CD14-positive monocyte (primary cell): Measurements from ENCODE around the gene UBE2O. TPM values are rescaled to one million over a fixed set of nuclear protein-coding genes. Genes with fewer than 3 reads are reported as not detected.

Experiments used
- DNase-seq, 3 donors: peaks; one replicate each; pipeline ENCODE4 v3.0.0-alpha.2; 2011 to 2022
- H2AFZ ChIP-seq: 2 replicates; pipeline ENCODE4 v1.6.0; 2012; ENCODE audit warnings: mild to moderate bottlenecking, low read depth, low read length, inconsistent platforms; ENCODE audit not compliant: insufficient read depth, poor library complexity, severe bottlenecking
- H3K27ac ChIP-seq, 2 donors: 1 replicate in 1 of 2; 2 replicates in 1 of 2; pipeline ENCODE4 v1.5.1; 2012 to 2013; ENCODE audit warnings: low read length in 2 of 2, control low read depth in 1 of 2, inconsistent platforms in 1 of 2, low read depth in 1 of 2, mild to moderate bottlenecking in 1 of 2
- H3K27me3 ChIP-seq, 2 donors: one replicate each; pipeline versions ENCODE4 v1.6.0 to v1.6.1; 2011 to 2013; ENCODE audit warnings: low read length in 2 of 2; ENCODE audit not compliant: control insufficient read depth in 2 of 2, insufficient read depth in 2 of 2
- H3K36me3 ChIP-seq, 2 donors: replicated peaks in 1 of 2; 1 replicate in 1 of 2; 2 replicates in 1 of 2; pipeline versions ENCODE4 v1.5.1 to v1.6.1; 2012 to 2013; ENCODE audit warnings: low read length in 2 of 2, control low read depth in 1 of 2, inconsistent platforms in 1 of 2, mild to moderate bottlenecking in 1 of 2; ENCODE audit not compliant: insufficient read depth in 2 of 2, control insufficient read depth in 1 of 2
- H3K4me1 ChIP-seq, 2 donors: 1 replicate in 1 of 2; 2 replicates in 1 of 2; pipeline versions ENCODE4 v1.5.1 to v1.6.1; 2012 to 2013; ENCODE audit warnings: low read length in 2 of 2, control low read depth in 1 of 2, inconsistent platforms in 1 of 2, mild to moderate bottlenecking in 1 of 2, moderate library complexity in 1 of 2; ENCODE audit not compliant: insufficient read depth in 2 of 2, control insufficient read depth in 1 of 2
- H3K4me2 ChIP-seq: replicated peaks from 2 replicates; pipeline ENCODE3; 2012; ENCODE audit warnings: low read length, moderate library complexity, mild to moderate bottlenecking; ENCODE audit not compliant: poor library complexity, severe bottlenecking; ENCODE audit errors: extremely low read depth
- H3K4me3 ChIP-seq, 3 experiments: fragments of 200-600 bp in 1 of 3; sonication (generic) in 1 of 3; replicated peaks in 1 of 3; 1 replicate in 2 of 3; 2 replicates in 1 of 3; pipeline ENCODE4 v1.5.1; 2011 to 2013; ENCODE audit warnings: low read length in 3 of 3, mild to moderate bottlenecking in 3 of 3, control low read depth in 2 of 3, low read depth in 2 of 3, inconsistent platforms in 1 of 3, moderate library complexity in 1 of 3
- H3K79me2 ChIP-seq: 2 replicates; pipeline ENCODE4 v1.6.0; 2012; ENCODE audit warnings: mild to moderate bottlenecking, control low read depth, inconsistent platforms, low read length, moderate library complexity; ENCODE audit not compliant: insufficient read depth
- H3K9ac ChIP-seq: 2 replicates; pipeline ENCODE4 v1.6.0; 2017; ENCODE audit warnings: low read length, mild to moderate bottlenecking; ENCODE audit not compliant: insufficient read depth, poor library complexity, severe bottlenecking
- H3K9me3 ChIP-seq, 2 donors: replicated peaks in 1 of 2; 1 replicate in 1 of 2; 2 replicates in 1 of 2; pipeline versions ENCODE4 v1.5.1 to v1.6.1; 2012 to 2013; ENCODE audit warnings: low read length in 2 of 2, control low read depth in 1 of 2; ENCODE audit not compliant: control insufficient read depth in 1 of 2, insufficient read depth in 1 of 2
- H4K20me1 ChIP-seq: 2 replicates; pipeline ENCODE4 v1.6.0; 2012; ENCODE audit warnings: mild to moderate bottlenecking, low read length, control low read depth, moderate library complexity; ENCODE audit not compliant: insufficient read depth
- H3K27ac Mint-ChIP-seq, 7 donors: one replicate each; pipeline ENCODE4 v1.8.0; 2020; ENCODE audit warnings: mild to moderate bottlenecking in 7 of 7, mixed read lengths in 7 of 7, moderate library complexity in 6 of 7, inconsistent platforms in 2 of 7
- H3K27me3 Mint-ChIP-seq, 3 donors: one replicate each; pipeline ENCODE4 v1.8.0; 2021 to 2022; ENCODE audit warnings: low read depth in 3 of 3, mild to moderate bottlenecking in 3 of 3, mixed read lengths in 3 of 3, moderate library complexity in 3 of 3, inconsistent platforms in 1 of 3
- H3K36me3 Mint-ChIP-seq, 2 donors: one replicate each; pipeline ENCODE4 v1.8.0; 2020; ENCODE audit warnings: mixed read lengths in 2 of 2, inconsistent platforms in 1 of 2, mild to moderate bottlenecking in 1 of 2
- H3K4me1 Mint-ChIP-seq: one replicate; pipeline ENCODE4 v1.8.0; 2020; ENCODE audit warnings: mild to moderate bottlenecking, mixed read lengths
- H3K4me3 Mint-ChIP-seq, 2 donors: one replicate each; pipeline ENCODE4 v1.8.0; 2020; ENCODE audit warnings: mild to moderate bottlenecking in 2 of 2, mixed read lengths in 2 of 2, moderate library complexity in 1 of 2
- H3K9me3 Mint-ChIP-seq, 7 donors: one replicate each; pipeline ENCODE4 v1.8.0; 2020 to 2022; ENCODE audit warnings: mixed read lengths in 7 of 7, mild to moderate bottlenecking in 6 of 7, moderate library complexity in 6 of 7, inconsistent platforms in 2 of 7
- WGBS: methylation state at CpG from one replicate; pipeline ENCODE4 v1.1.5; 2013; ENCODE audit warnings: missing lambda C conversion rate; ENCODE audit not compliant: insufficient coverage; 5-methylcytosine and 5-hydroxymethylcytosine counted together
- intact Hi-C, 2 donors: fragments of 100-400 bp; cut with micrococcal nuclease; formaldehyde crosslinking; loops; one replicate each; pipeline versions ENCODE4 v1.15.0 to v1.15.1; 2023
- polyA plus RNA-seq, 3 donors: library from polyadenylated mRNA; depleted of rRNA in 1 of 3; unstranded in 2 of 3; stranded (reverse) in 1 of 3; fragments of 300-500 nt in 2 of 3; fragments of >200 nt in 1 of 3; fragmentation: Illumina TruSeq in 2 of 3; gene quantifications; 1 replicate in 2 of 3; 2 replicates in 1 of 3; pipeline ENCODE4 v1.2.3, GENCODE V29; 2012 to 2021
- TF ChIP-seq, protein P1 (sequence below): fragments of 200-600 bp; IDR thresholded peaks from one replicate; pipeline ENCODE4 v1.8.0; 2022; ENCODE audit warnings: antibody characterized with exemption, mild to moderate bottlenecking

Gene UBE2O
- polyA plus RNA-seq, 3 donors = 1.3 to 15.1 (median 4.5) TPM

DNA sequence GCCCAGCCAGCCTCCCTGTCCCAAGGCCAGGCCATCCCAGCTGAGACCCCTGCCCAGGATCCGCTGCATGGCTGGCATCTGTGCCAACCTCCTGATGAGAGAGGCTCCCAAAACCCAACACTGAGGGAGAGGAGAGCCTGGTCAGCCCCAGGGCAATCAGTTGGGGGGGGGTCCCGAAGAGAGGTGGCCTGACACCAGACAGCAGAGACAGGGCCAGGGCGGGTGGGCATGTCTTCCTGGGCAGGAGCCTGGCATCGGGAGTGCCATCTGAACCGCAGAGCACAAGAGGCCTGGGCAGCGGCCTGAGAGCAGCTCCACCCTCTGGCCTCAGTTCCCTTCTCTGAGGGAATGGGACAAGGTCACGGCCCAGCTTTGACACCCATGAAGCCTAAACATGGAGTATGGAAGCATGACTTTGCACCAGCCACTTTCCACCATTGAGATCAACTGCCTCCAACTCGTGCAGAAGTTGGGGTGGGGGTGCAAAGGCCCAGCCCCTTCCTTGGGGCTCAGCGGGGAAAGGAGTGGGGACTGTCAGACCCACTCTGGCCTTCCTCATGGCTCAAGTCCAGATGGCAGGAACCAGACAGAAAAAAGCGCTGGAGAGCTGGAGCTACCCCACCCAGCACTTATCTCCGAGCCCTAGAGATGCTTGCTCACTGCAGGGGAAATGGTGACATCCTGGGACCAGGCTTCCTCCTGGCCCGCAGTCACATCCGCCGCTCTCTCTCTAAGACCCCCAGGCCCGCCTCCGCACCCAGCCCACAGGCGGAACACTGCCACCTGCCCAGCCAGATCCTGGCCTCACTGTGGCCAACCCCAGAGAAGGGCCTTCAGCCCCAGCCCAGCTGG is 38.5 kb upstream of the UBE2O start:
- Histone ChIP-seq H2AFZ (no peak overlapping the region), H3K36me3 (peaks cover 20% of the 10 kb centered on the region in 2 donors), H3K9me3 (no peaks in the 10 kb centered on the region), H3K4me3 (peak overlapping the region; percentile 42 to 85 (median 52)), H3K4me2 (peak overlapping the region; percentile 99), H3K79me2 (peaks cover 58% of the 10 kb centered on the region), H3K27me3 (no peaks in the 10 kb centered on the region), H4K20me1 (no peaks in the 10 kb centered on the region), H3K9ac (peak overlapping the region; percentile 97), H3K4me1 (peaks cover 80 to 89% of the 10 kb centered on the region in 2 donors), H3K27ac (peak overlapping the region; percentile 99)
- no peaks in the 10 kb centered on the region for H3K27me3 Mint-ChIP-seq
- peaks cover 16 to 39% of the 10 kb centered on the region in 2 donors for H3K36me3 Mint-ChIP-seq
- peak overlapping the region; percentile 99 to 100 (median 100) for H3K27ac Mint-ChIP-seq
- peak overlapping the region; percentile 84 to 93 for H3K4me3 Mint-ChIP-seq
- peaks cover 0 to 2% (median 0%) of the 10 kb centered on the region in 7 donors for H3K9me3 Mint-ChIP-seq
- peak; percentile 76 to 77 (median 77) for DNase-seq
- intact Hi-C loops = no loop called here
- H3K4me1 Mint-ChIP-seq = peaks cover 83% of the 10 kb centered on the region
- TF ChIP-seq, protein P1, sequence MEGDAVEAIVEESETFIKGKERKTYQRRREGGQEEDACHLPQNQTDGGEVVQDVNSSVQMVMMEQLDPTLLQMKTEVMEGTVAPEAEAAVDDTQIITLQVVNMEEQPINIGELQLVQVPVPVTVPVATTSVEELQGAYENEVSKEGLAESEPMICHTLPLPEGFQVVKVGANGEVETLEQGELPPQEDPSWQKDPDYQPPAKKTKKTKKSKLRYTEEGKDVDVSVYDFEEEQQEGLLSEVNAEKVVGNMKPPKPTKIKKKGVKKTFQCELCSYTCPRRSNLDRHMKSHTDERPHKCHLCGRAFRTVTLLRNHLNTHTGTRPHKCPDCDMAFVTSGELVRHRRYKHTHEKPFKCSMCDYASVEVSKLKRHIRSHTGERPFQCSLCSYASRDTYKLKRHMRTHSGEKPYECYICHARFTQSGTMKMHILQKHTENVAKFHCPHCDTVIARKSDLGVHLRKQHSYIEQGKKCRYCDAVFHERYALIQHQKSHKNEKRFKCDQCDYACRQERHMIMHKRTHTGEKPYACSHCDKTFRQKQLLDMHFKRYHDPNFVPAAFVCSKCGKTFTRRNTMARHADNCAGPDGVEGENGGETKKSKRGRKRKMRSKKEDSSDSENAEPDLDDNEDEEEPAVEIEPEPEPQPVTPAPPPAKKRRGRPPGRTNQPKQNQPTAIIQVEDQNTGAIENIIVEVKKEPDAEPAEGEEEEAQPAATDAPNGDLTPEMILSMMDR = no peak
- WGBS = 8% methylated on average over 14 of the region's 17 CpGs

DNA sequence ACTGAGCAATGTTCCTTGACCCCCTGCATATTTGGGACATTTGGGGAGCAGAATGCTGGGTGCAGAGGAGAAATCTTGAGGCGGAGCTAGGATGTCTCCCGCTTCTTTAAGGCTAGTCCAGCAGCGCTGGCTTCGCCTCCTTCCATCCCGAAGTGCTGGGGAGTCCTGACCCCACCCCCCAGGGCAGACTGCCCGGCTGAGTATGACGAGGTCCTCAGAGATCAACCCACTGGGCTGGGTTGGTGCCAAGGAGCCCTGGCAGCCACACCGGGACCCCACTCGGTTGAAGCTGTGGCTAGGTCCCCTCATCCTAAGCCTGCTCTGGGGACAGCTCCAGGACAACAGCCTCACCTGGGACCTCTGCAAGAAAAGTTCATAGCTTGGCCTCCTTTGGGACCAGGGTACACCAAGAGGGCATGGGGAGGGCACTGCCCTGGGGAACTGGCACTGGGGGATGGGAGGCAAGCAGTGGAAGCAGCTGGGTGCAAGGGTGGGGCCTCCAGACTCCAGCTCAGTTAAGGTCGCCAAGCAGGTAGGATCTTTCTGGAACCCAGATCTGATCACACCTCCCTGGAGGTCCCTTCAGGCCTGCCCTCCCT is 37.3 kb upstream of the UBE2O start:
- Mint-ChIP-seq H3K36me3 (peaks cover 13 to 31% of the 10 kb centered on the region in 2 donors), H3K4me3 (peak overlapping the region; percentile 37 to 93), H3K27me3 (peaks cover 0 to 1% (median 0%) of the 10 kb centered on the region in 3 donors), H3K4me1 (peaks cover 81% of the 10 kb centered on the region), H3K9me3 (peaks cover 0 to 2% (median 0%) of the 10 kb centered on the region in 7 donors), H3K27ac (peak overlapping the region; percentile 99 to 100 (median 100))
- intact Hi-C loops = no loop called here
- Histone ChIP-seq H3K36me3 (peaks cover 9 to 12% of the 10 kb centered on the region in 2 donors), H3K9ac (peak overlapping the region; percentile 40), H4K20me1 (no peaks in the 10 kb centered on the region), H3K27me3 (no peaks in the 10 kb centered on the region), H3K4me3 (peak overlapping the region in 1 of 3 experiments; percentile 85), H3K27ac (peak overlapping the region; percentile 99), H3K4me1 (peaks cover 81 to 89% of the 10 kb centered on the region in 2 donors), H3K9me3 (no peaks in the 10 kb centered on the region), H2AFZ (no peak overlapping the region), H3K4me2 (peak overlapping the region; percentile 99), H3K79me2 (peaks cover 45% of the 10 kb centered on the region)
- TF ChIP-seq, protein P1 = no peak
- DNase-seq = no peak
- WGBS = 50% methylated on average over 6 of the region's 10 CpGs
